ENCODE measurements around the gene HIPK2.

Gene HIPK2

DNA sequence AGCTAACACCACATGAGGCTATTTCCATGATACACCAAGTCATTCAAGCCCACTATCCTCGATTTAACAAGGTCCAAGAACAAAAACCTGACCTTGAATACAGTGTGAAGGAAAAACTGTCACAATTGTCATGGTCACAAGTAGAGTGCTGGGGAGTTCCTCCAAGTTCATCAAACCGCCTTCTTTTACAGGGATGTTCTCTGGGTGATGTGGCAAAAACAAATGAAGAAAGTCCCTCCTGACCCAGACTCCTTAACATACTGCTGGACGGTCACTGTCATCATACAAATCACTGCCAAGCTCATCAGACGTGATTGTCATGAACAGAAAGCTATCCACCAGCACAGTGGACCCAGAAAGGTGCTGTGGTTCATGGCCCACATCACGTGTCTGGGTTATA lies 28.9 kb downstream of the HIPK2 start:
- no peaks in the 10 kb centered on the region for H3K27me3 ChIP-seq (ENCODE audit: control insufficient read depth, insufficient read depth, low read length)
- no peak overlapping the region for H3K4me2 ChIP-seq (ENCODE audit: low read length)
- no peak overlapping the region for H3K27ac ChIP-seq
- H2AFZ ChIP-seq, result no peak overlapping the region
- peaks cover 83% of the 10 kb centered on the region for H3K79me2 ChIP-seq
- H3K36me3 ChIP-seq (ENCODE audit: control insufficient read depth, insufficient read depth, low read length), result no peaks in the 10 kb centered on the region
- no peak overlapping the region for H3K9ac ChIP-seq
- no peak for TF ChIP-seq CTCF (IDR thresholded peaks at IDR 0.05)
- H3K4me3 ChIP-seq (ENCODE audit: low read depth, low read length), result no peak overlapping the region
- peaks cover 10% of the 10 kb centered on the region for H3K4me1 ChIP-seq
- H3K9me3 ChIP-seq (ENCODE audit: control insufficient read depth, low read length), result no peaks in the 10 kb centered on the region

GRCh38 chr7:139748373-139748765 lies 29.4 kb downstream of the HIPK2 start:
- no peak overlapping the region for H2AFZ ChIP-seq

DNA sequence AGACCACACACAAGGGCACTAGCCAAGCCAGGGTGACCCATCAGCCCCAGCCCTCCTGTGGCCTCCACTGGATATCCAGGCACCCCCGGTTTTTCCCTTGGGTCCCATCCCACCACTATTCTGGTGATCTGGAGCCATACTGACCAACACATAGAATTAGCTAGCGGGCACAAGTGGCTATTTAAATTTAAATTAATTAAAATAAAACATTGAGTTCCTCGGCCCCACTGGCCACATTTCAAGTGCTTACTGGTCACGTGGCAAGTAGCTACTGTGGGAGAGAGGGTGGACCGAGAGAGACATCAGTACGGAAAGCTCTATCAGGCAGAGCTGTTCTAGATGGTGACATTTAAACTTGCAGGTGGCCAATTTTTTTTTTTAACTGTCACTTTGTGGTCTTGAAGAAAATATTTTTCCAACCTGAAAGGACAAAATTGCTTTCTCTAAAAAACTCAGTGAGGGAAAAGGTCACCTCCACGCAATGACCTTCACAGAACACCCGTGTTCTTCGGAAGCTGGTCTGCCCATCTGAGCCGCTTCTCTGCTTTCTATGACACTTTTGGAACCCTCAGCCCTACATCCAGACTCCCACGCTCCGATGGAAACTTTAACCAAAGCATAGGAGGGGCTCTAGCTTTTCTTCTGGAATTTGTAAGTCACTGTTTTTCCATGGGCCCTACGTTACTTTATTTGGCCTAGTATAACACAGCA lies 30.0 kb downstream of the HIPK2 start:
- no peak overlapping the region for H2AFZ ChIP-seq
- H3K36me3 ChIP-seq (ENCODE audit: control insufficient read depth, insufficient read depth, low read length), result no peaks in the 10 kb centered on the region
- no peak overlapping the region for H3K4me2 ChIP-seq (ENCODE audit: low read length)
- H3K9ac ChIP-seq, result no peak overlapping the region
- H3K27me3 ChIP-seq (ENCODE audit: control insufficient read depth, insufficient read depth, low read length), result no peaks in the 10 kb centered on the region
- no peak overlapping the region for H3K4me3 ChIP-seq (ENCODE audit: low read depth, low read length)
- no peak for TF ChIP-seq CTCF (IDR thresholded peaks at IDR 0.05)
- H3K9me3 ChIP-seq (ENCODE audit: control insufficient read depth, low read length), result no peaks in the 10 kb centered on the region
- no peak overlapping the region for H3K27ac ChIP-seq
- peaks cover 12% of the 10 kb centered on the region for H3K4me1 ChIP-seq
- H3K79me2 ChIP-seq, result peaks cover 79% of the 10 kb centered on the region

More at GRCh38 chr7:139748373-139748765, 29.4 kb downstream of the HIPK2 start:
- H3K27me3 ChIP-seq (ENCODE audit: control insufficient read depth, insufficient read depth, low read length), result no peaks in the 10 kb centered on the region
- H3K4me2 ChIP-seq (ENCODE audit: low read length), result no peak overlapping the region
- peaks cover 82% of the 10 kb centered on the region for H3K79me2 ChIP-seq
- TF ChIP-seq CTCF (IDR thresholded peaks at IDR 0.05), result no peak
- H3K9ac ChIP-seq, result no peak overlapping the region
- H3K27ac ChIP-seq, result no peak overlapping the region
- no peaks in the 10 kb centered on the region for H3K36me3 ChIP-seq (ENCODE audit: control insufficient read depth, insufficient read depth, low read length)
- no peaks in the 10 kb centered on the region for H3K9me3 ChIP-seq (ENCODE audit: control insufficient read depth, low read length)
- no peak overlapping the region for H3K4me3 ChIP-seq (ENCODE audit: low read depth, low read length)
- H3K4me1 ChIP-seq, result peaks cover 12% of the 10 kb centered on the region

DNA sequence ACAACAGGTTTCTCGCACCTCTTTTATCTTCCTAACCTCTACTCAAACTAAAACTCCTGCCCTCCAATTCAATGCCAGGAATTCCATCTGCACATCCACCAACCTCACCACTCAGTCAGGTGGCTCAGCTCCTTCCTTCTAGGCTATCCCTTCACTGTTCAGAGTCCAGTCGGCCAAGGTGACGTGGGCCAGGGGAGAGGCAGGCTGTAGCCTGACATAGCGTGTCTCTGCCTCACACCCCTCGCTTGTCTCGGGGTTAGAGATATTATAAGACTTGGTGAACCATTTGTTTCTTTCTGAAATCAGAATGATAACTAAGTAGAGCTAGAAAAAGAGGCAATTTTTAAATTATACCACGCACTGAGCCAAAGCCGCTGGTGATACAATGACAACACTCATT lies 31.1 kb downstream of the HIPK2 start:
- Histone ChIP-seq H3K9me3 (ENCODE audit: control insufficient read depth, low read length) (no peaks in the 10 kb centered on the region), H3K4me3 (ENCODE audit: low read depth, low read length) (no peak overlapping the region), H2AFZ (no peak overlapping the region), H3K4me2 (ENCODE audit: low read length) (no peak overlapping the region), H3K27ac (no peak overlapping the region), H3K27me3 (ENCODE audit: control insufficient read depth, insufficient read depth, low read length) (no peaks in the 10 kb centered on the region), H3K4me1 (peaks cover 13% of the 10 kb centered on the region), H3K36me3 (ENCODE audit: control insufficient read depth, insufficient read depth, low read length) (no peaks in the 10 kb centered on the region), H3K79me2 (peaks cover 67% of the 10 kb centered on the region), H3K9ac (no peak overlapping the region)
- no peak for TF ChIP-seq CTCF (IDR thresholded peaks at IDR 0.05)

DNA sequence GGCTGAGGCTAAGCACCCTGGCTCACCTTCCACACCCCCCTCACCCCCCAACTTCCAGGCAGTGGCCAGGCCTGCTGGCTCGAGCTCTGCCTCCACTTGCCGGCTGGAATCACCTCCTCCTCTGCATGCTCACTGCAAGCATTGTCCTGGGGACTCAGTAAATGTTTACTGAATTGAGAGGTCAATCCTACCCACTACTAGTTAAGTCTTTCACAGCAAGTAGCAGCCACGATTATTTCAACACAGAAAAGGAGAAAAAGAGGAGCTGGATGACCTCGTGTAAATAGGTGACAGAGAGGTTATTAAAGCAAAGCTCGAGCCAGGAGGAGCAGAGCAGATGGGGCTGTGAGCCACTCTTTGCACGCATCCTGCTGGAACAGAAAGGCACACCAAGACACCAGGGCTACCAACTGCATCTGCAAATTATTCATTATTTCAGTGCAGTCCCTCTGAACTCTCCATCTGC lies 32.1 kb downstream of the HIPK2 start:
- Histone ChIP-seq H3K4me2 (ENCODE audit: low read length) (no peak overlapping the region), H3K79me2 (peaks cover 63% of the 10 kb centered on the region), H3K4me3 (ENCODE audit: low read depth, low read length) (no peak overlapping the region), H3K9ac (no peak overlapping the region), H3K36me3 (ENCODE audit: control insufficient read depth, insufficient read depth, low read length) (no peaks in the 10 kb centered on the region), H3K27me3 (ENCODE audit: control insufficient read depth, insufficient read depth, low read length) (no peaks in the 10 kb centered on the region), H3K4me1 (peaks cover 20% of the 10 kb centered on the region), H3K27ac (no peak overlapping the region), H2AFZ (no peak overlapping the region), H3K9me3 (ENCODE audit: control insufficient read depth, low read length) (no peaks in the 10 kb centered on the region)
- TF ChIP-seq CTCF (IDR thresholded peaks at IDR 0.05), result no peak
